Activated effector memory CD4-positive, alpha-beta T cell treated with anti-CD3 and anti-CD28 coated beads, Interleukin-2, amount 50 U/mL, for 16 hours (primary cell): Measurements from ENCODE around the gene ACE2.
"Not testable (repeated sequence)": the region's sequence is repeated elsewhere in the genome, so short reads cannot be mapped to it uniquely, and the experiment has no call there.

Source experiments
- DNase-seq: peaks from one replicate; pipeline ENCODE4 v3.0.0-alpha.2; 2020

Gene ACE2

GRCh38 chrX:15600745-15601144, at the start of gene ACE2:
ACE2 (minus strand) TSS chrX:15600960; CDS start chrX:15600911, 49 bp downstream.
- no peak for DNase-seq

- not testable (repeated sequence) for DNase-seq
These were observed 46.8 kb upstream of the ACE2 start for GRCh38 chrX:15647510-15647909.

- DNase-seq, result no peak
These were observed 45.8 kb upstream of the ACE2 start for GRCh38 chrX:15646543-15646942.

GRCh38 chrX:15646031-15646430, 45.3 kb upstream of the ACE2 start:
- no peak for DNase-seq

GRCh38 chrX:15645266-15645665, 44.5 kb upstream of the ACE2 start:
- no peak for DNase-seq

GRCh38 chrX:15644560-15644872, 43.8 kb upstream of the ACE2 start:
- no peak for DNase-seq

- DNase-seq, result no peak
These were observed 43.2 kb upstream of the ACE2 start for GRCh38 chrX:15643786-15644559.

GRCh38 chrX:15631637-15632036, 30.9 kb upstream of the ACE2 start:
- DNase-seq, result no peak

GRCh38 chrX:15623054-15623453, 22.3 kb upstream of the ACE2 start:
- DNase-seq, result no peak

GRCh38 chrX:15619053-15619755, 18.4 kb upstream of the ACE2 start:
- no peak for DNase-seq

- no peak for DNase-seq
These were observed 16.4 kb upstream of the ACE2 start for GRCh38 chrX:15617111-15617510.

- DNase-seq, result no peak
These were observed 15.8 kb upstream of the ACE2 start for GRCh38 chrX:15616531-15616930.

GRCh38 chrX:15607067-15607466, 6.3 kb upstream of the ACE2 start:
- DNase-seq, result no peak

GRCh38 chrX:15606136-15606535, 5.4 kb upstream of the ACE2 start:
- DNase-seq, result no peak

- DNase-seq, result no peak
These were observed 4.5 kb upstream of the ACE2 start for GRCh38 chrX:15605226-15605625.

- no peak for DNase-seq
These were observed 2.0 kb upstream of the ACE2 start for GRCh38 chrX:15602761-15603160.

GRCh38 chrX:15601932-15602331, 1.2 kb upstream of the ACE2 start:
- no peak for DNase-seq

GRCh38 chrX:15600049-15600448, 711 bp downstream of the ACE2 start:
- no peak for DNase-seq

- DNase-seq, result no peak
These were observed 1.3 kb downstream of the ACE2 start for GRCh38 chrX:15599461-15599860.

GRCh38 chrX:15598026-15598425, 2.7 kb downstream of the ACE2 start:
- DNase-seq, result no peak

GRCh38 chrX:15594371-15594770, 6.4 kb downstream of the ACE2 start:
- no peak for DNase-seq

GRCh38 chrX:15579778-15580747, 20.7 kb downstream of the ACE2 start:
- no peak for DNase-seq

GRCh38 chrX:15576019-15576418, 24.7 kb downstream of the ACE2 start:
- no peak for DNase-seq

- no peak for DNase-seq
These were observed 26.7 kb downstream of the ACE2 start for GRCh38 chrX:15574017-15574416.
